ENCODE measurements around the gene KCNQ5. TPM values are rescaled to one million over a fixed set of nuclear protein-coding genes. Genes with fewer than 3 reads are reported as not detected.

The KCNQ5 gene
- total and polyA plus RNA-seq, 2 donors (not counting 1 experiment from before 2014, with no cell fraction given), result 0.74 to 4.6 TPM

DNA sequence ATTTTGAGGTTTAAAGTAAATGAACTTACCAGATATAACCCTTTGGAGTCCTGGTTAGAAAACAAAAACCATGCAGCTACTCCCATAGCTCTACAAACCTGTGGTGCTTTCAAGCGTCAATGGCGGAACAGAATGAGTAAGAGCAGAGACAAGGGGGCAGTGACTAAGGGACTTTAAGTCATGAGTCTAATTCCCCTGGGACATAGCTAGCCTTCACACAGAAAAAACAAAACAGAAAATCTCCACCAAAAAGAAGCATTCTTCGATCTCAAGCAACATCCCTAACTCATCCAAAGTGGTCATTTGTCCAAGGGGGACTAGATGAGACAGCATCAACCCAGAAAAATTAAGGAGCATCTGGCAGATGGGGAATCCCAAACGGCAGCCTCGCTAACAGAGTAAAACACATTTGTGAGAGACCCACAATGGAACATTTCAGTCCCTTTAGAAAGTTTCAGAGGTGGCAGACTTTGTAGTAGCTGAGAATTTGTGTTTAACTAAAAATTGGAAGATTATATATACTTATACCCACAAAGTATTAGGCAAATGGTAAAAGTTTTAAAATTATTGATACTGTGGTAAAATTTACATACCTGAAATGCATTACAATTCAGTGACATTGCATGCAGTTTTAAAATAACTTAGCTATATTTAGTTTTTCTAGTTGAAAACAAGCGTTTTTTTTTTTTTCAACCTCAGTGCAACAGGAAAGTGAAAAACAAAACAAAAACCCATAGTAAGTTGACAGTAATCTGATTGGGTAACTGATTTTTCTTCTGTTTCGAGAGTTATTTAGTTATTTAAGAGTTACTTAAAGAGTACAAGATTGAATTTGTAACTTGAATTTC, 67.5 kb downstream of the KCNQ5 start:
- no peak overlapping the region for H2AFZ ChIP-seq (ENCODE audit: low read length)
- DNase-seq (ENCODE audit: low read depth in 2 of 2), result no peak
- H3K4me3 ChIP-seq (replicated peaks in 1 of 4; ENCODE audit: control extremely low read depth in 1 of 4, insufficient read depth in 1 of 4, low read depth in 3 of 4, low read length in 4 of 4), result no peak overlapping the region
- no peak overlapping the region for H3K4me2 ChIP-seq (ENCODE audit: extremely low read depth, insufficient read depth, low read length)
- no peaks in the 10 kb centered on the region for H3K9me3 ChIP-seq (ENCODE audit: control insufficient read depth, insufficient read depth, low read depth, low read length)
- H3K27ac ChIP-seq (ENCODE audit: insufficient read depth, low read length), result no peak overlapping the region
- H3K79me2 ChIP-seq (ENCODE audit: control insufficient read depth, insufficient read depth, low read length), result no peaks in the 10 kb centered on the region
- H3K9ac ChIP-seq (ENCODE audit: insufficient read depth, low read length), result no peak overlapping the region
- no peaks in the 10 kb centered on the region for H4K20me1 ChIP-seq (ENCODE audit: control insufficient read depth, extremely low read depth, insufficient read depth, low read length)
- no peaks in the 10 kb centered on the region for H3K27me3 ChIP-seq (ENCODE audit: control insufficient read depth, insufficient read depth, low read length)
- H3K36me3 ChIP-seq (ENCODE audit: control insufficient read depth, insufficient read depth, low read length), result no peaks in the 10 kb centered on the region
- no peak for TF ChIP-seq EZH2 (IDR thresholded peaks at IDR 0.05; ENCODE audit: low read length, missing control alignments)
- TF ChIP-seq, protein P1, sequence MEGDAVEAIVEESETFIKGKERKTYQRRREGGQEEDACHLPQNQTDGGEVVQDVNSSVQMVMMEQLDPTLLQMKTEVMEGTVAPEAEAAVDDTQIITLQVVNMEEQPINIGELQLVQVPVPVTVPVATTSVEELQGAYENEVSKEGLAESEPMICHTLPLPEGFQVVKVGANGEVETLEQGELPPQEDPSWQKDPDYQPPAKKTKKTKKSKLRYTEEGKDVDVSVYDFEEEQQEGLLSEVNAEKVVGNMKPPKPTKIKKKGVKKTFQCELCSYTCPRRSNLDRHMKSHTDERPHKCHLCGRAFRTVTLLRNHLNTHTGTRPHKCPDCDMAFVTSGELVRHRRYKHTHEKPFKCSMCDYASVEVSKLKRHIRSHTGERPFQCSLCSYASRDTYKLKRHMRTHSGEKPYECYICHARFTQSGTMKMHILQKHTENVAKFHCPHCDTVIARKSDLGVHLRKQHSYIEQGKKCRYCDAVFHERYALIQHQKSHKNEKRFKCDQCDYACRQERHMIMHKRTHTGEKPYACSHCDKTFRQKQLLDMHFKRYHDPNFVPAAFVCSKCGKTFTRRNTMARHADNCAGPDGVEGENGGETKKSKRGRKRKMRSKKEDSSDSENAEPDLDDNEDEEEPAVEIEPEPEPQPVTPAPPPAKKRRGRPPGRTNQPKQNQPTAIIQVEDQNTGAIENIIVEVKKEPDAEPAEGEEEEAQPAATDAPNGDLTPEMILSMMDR (conservative IDR thresholded peaks at IDR 0.05 in 1 of 2, IDR thresholded peaks at IDR 0.05 in 1 of 2; ENCODE audit: low read depth in 1 of 2, low read length in 2 of 2), result no peak
- no peaks in the 10 kb centered on the region for H3K4me1 ChIP-seq (ENCODE audit: control insufficient read depth, extremely low read depth, insufficient read depth, low read length)

DNA sequence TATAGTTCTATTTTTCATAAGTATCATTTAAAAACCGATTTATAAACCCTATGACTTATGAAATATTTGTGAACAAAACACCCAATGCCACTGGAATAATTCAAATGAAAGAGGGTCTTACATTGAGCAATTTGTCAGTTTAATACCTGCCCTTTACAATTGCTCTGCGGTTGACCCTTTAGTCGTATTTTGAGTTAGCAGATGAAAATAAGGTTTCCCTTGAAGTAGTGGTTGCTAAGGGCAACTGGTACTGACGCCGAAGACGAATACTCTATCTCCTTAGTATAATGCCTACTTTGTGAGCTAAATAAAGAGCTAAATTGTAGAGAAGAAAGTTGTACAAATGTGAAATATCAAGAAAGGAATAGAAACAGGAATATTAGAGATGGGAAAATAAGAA, 69.4 kb downstream of the KCNQ5 start:
- H3K9me3 ChIP-seq (ENCODE audit: control insufficient read depth, insufficient read depth, low read depth, low read length), result no peaks in the 10 kb centered on the region
- no peaks in the 10 kb centered on the region for H3K36me3 ChIP-seq (ENCODE audit: control insufficient read depth, insufficient read depth, low read length)
- no peak overlapping the region for H3K27ac ChIP-seq (ENCODE audit: insufficient read depth, low read length)
- H3K27me3 ChIP-seq (ENCODE audit: control insufficient read depth, insufficient read depth, low read length), result no peaks in the 10 kb centered on the region
- no peak overlapping the region for H3K4me3 ChIP-seq (replicated peaks in 1 of 4; ENCODE audit: control extremely low read depth in 1 of 4, insufficient read depth in 1 of 4, low read depth in 3 of 4, low read length in 4 of 4)
- H3K4me1 ChIP-seq (ENCODE audit: control insufficient read depth, extremely low read depth, insufficient read depth, low read length), result no peaks in the 10 kb centered on the region
- no peak for DNase-seq (ENCODE audit: low read depth in 2 of 2)
- TF ChIP-seq, protein P1 (conservative IDR thresholded peaks at IDR 0.05 in 1 of 2, IDR thresholded peaks at IDR 0.05 in 1 of 2; ENCODE audit: low read depth in 1 of 2, low read length in 2 of 2), result no peak
- no peak for TF ChIP-seq EZH2 (IDR thresholded peaks at IDR 0.05; ENCODE audit: low read length, missing control alignments)
- H4K20me1 ChIP-seq (ENCODE audit: control insufficient read depth, extremely low read depth, insufficient read depth, low read length), result no peaks in the 10 kb centered on the region
- H3K9ac ChIP-seq (ENCODE audit: insufficient read depth, low read length), result no peak overlapping the region
- H3K4me2 ChIP-seq (ENCODE audit: extremely low read depth, insufficient read depth, low read length), result no peak overlapping the region
- H3K79me2 ChIP-seq (ENCODE audit: control insufficient read depth, insufficient read depth, low read length), result no peaks in the 10 kb centered on the region
- no peak overlapping the region for H2AFZ ChIP-seq (ENCODE audit: low read length)

DNA sequence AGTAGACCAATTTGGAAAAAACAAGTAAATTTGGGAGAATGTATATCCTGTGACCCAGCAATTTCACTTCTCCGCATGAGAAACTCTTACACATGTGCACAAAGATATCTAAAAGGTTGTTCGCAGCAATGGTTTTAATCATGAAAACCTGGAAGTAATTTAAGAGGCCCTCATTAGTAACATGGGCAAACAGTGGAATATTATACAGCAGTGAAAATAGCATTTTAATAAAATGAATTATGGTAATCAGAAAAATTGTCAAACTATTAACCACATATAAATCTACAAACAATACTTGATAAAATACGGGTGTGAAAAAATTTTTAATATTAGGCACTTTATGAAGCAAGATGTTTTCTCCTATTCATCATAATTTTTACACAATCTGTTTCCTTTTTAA, 74.2 kb downstream of the KCNQ5 start:
- Histone ChIP-seq H3K4me1 (ENCODE audit: control insufficient read depth, extremely low read depth, insufficient read depth, low read length) (no peaks in the 10 kb centered on the region), H3K27ac (ENCODE audit: insufficient read depth, low read length) (no peak overlapping the region), H4K20me1 (ENCODE audit: control insufficient read depth, extremely low read depth, insufficient read depth, low read length) (no peaks in the 10 kb centered on the region), H3K4me2 (ENCODE audit: extremely low read depth, insufficient read depth, low read length) (no peak overlapping the region), H3K79me2 (ENCODE audit: control insufficient read depth, insufficient read depth, low read length) (no peaks in the 10 kb centered on the region), H3K27me3 (ENCODE audit: control insufficient read depth, insufficient read depth, low read length) (no peaks in the 10 kb centered on the region), H3K9me3 (ENCODE audit: control insufficient read depth, insufficient read depth, low read depth, low read length) (no peaks in the 10 kb centered on the region), H2AFZ (ENCODE audit: low read length) (no peak overlapping the region), H3K36me3 (ENCODE audit: control insufficient read depth, insufficient read depth, low read length) (no peaks in the 10 kb centered on the region), H3K9ac (ENCODE audit: insufficient read depth, low read length) (no peak overlapping the region), H3K4me3 (replicated peaks in 1 of 4; ENCODE audit: control extremely low read depth in 1 of 4, insufficient read depth in 1 of 4, low read depth in 3 of 4, low read length in 4 of 4) (no peak overlapping the region)
- TF ChIP-seq, protein P1 (conservative IDR thresholded peaks at IDR 0.05 in 1 of 2, IDR thresholded peaks at IDR 0.05 in 1 of 2; ENCODE audit: low read depth in 1 of 2, low read length in 2 of 2), result no peak
- TF ChIP-seq EZH2 (IDR thresholded peaks at IDR 0.05; ENCODE audit: low read length, missing control alignments), result no peak
- no peak for DNase-seq (ENCODE audit: low read depth in 2 of 2)
